ENCODE measurements around the gene SPATA16. TPM values are rescaled to one million over a fixed set of nuclear protein-coding genes. Genes with fewer than 3 reads are reported as not detected.
"Not testable (repeated sequence)": the region's sequence is repeated elsewhere in the genome, so short reads cannot be mapped to it uniquely, and the experiment has no call there.

The SPATA16 gene
- total and polyA plus RNA-seq, 2 of the 13 experiments (the other 11 are each of a cell fraction or from before 2014, with no cell fraction given) = not detected

- TF ChIP-seq NCOA5 (CRISPR knock-in tag; IDR thresholded peaks at IDR 0.05) = no peak
- TF ChIP-seq HNF4A (CRISPR knock-in tag; IDR thresholded peaks at IDR 0.05) = no peak
Observed at GRCh38 chr3:172882563-172882962, 258.5 kb downstream of the SPATA16 start (continued).

DNA sequence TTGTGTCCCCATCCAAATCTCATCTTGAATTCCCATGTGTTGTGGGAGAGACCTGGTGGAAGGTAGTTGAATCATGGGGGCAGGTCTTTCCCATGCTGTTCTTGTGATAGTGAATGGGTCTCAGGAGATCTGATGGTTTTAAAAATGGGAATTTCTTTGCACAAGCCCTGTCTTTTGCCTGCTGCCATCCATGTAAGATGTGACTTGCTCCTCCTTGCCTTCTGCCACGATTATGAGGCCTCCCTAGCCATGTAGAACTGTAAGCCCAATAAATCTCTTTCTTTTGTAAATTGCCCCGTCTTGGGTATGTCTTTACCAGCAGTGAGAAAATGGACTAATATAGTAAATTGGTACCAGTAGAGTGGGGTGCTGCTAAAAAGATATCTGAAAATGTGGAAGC lies 261.7 kb downstream of the SPATA16 start:
- FAIRE-seq = not testable (repeated sequence)

DNA sequence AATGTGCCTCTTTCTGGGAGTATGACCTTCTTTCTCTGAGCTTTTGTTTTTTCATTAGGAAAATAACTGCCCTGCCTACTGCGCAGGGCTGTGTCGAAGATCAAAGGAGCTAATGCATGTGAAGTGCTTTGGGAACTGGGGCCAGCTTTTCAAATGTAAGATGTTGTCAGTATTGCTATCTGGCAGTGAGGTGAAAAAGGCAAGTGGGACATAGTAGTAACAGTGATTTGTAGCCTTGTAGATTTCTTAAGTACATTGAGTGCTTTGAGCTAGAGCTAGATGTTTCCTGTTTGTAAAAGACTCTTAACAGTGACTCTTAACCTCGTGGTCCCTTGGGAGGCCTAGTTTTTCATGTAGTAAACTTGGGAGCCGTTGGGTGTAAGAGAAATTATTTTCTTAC lies 264.0 kb downstream of the SPATA16 start:
- no peaks in the 10 kb centered on the region for H3K36me3 ChIP-seq (replicated peaks in 1 of 2; ENCODE audit: control insufficient read depth in 1 of 2, insufficient read depth in 2 of 2, low read length in 2 of 2)
- BruUV-seq (replicated peaks) = no TSS peak
- H3K9ac ChIP-seq (ENCODE audit: insufficient read depth, low read depth, low read length) = no peak overlapping the region
- H3K4me1 ChIP-seq (ENCODE audit: insufficient read depth, low read length) = no peaks in the 10 kb centered on the region
- H2AFZ ChIP-seq (ENCODE audit: low read length) = no peak overlapping the region
- FAIRE-seq (no peak), ATAC-seq (no peak), DNase-seq (ENCODE audit: low spot score) (no peak)
- H3K4me2 ChIP-seq (ENCODE audit: low read depth, low read length) = no peak overlapping the region
- intact Hi-C loops (cut with micrococcal nuclease; ENCODE audit: unreplicated experiment) (no loop called here), in situ Hi-C loops (cut with HindIII; ENCODE audit: extremely low pct_ligation_motif_present, low pct_unique_long_range_greater_than_20kb) (no loop called here)
- CTCF ChIA-PET (ENCODE audit: low intra/inter-chr PET ratio, low total read pairs) = no interaction called here
- POLR2A ChIA-PET = no interaction called here
- no peak overlapping the region for H3K4me3 ChIP-seq (replicated peaks in 1 of 3; ENCODE audit: insufficient read depth in 1 of 3, low read depth in 2 of 3, low read length in 3 of 3)
- no peaks in the 10 kb centered on the region for H3K9me3 ChIP-seq (ENCODE audit: low read length)
- H4K20me1 ChIP-seq (ENCODE audit: insufficient read depth, low read length) = no peaks in the 10 kb centered on the region
- no peaks in the 10 kb centered on the region for H3K79me2 ChIP-seq (ENCODE audit: insufficient read depth, low read length)
- WGBS (ENCODE audit: low lambda C conversion rate) = 15% methylated on average over 4 of the region's 4 CpGs
- no peak for TF ChIP-seq KAT7 (CRISPR knock-in tag; IDR thresholded peaks at IDR 0.05; ENCODE audit: borderline replicate concordance)
- TF ChIP-seq ZSCAN9 (CRISPR knock-in tag; IDR thresholded peaks at IDR 0.05; ENCODE audit: borderline replicate concordance) = no peak
- no peak for TF ChIP-seq ZNF792 (CRISPR knock-in tag; IDR thresholded peaks at IDR 0.05)
- TF ChIP-seq NCOR1 (IDR thresholded peaks at IDR 0.05; ENCODE audit: borderline replicate concordance, low read length) = no peak
- no peak for TF ChIP-seq ZNF616 (CRISPR knock-in tag; IDR thresholded peaks at IDR 0.05; ENCODE audit: low read depth)
- no peak for TF ChIP-seq ZNF577 (CRISPR knock-in tag; IDR thresholded peaks at IDR 0.05; ENCODE audit: borderline replicate concordance, low read depth)
- no peak for TF ChIP-seq NONO (IDR thresholded peaks at IDR 0.05)
- no peak for TF ChIP-seq NONO (CRISPR knock-in tag; conservative IDR thresholded peaks at IDR 0.05)
- TF ChIP-seq FOXP1 (IDR thresholded peaks at IDR 0.05) = no peak
- TF ChIP-seq FOXP1 (CRISPR knock-in tag; IDR thresholded peaks at IDR 0.05) = no peak
- no peak for TF ChIP-seq ZKSCAN1 (IDR thresholded peaks at IDR 0.05; ENCODE audit: low read length)
- H3K27ac ChIP-seq (ENCODE audit: extremely low read length, insufficient read depth, low read length) = no peak overlapping the region
- 0 out of 5 replicates have a peak, but pooled peaks cover 0 to 3% of the 10 kb centered on the region in 2 experiments for H3K27me3 ChIP-seq (ENCODE audit: control insufficient read depth in 1 of 2, insufficient read depth in 2 of 2, low read length in 2 of 2)

More for the DNA sequence above, 261.7 kb downstream of the SPATA16 start:
- H3K27ac ChIP-seq (ENCODE audit: extremely low read length, insufficient read depth, low read length); H3K27me3 ChIP-seq (ENCODE audit: control insufficient read depth in 1 of 2, insufficient read depth in 2 of 2, low read length in 2 of 2); BruUV-seq (replicated peaks); POLR2A ChIA-PET; H3K4me1 ChIP-seq (ENCODE audit: insufficient read depth, low read length); H3K36me3 ChIP-seq (replicated peaks in 1 of 2; ENCODE audit: control insufficient read depth in 1 of 2, insufficient read depth in 2 of 2, low read length in 2 of 2); DNase-seq (ENCODE audit: low spot score); in situ Hi-C loops (cut with HindIII; ENCODE audit: extremely low pct_ligation_motif_present, low pct_unique_long_range_greater_than_20kb); H3K4me3 ChIP-seq (replicated peaks in 1 of 3; ENCODE audit: insufficient read depth in 1 of 3, low read depth in 2 of 3, low read length in 3 of 3); H3K9ac ChIP-seq (ENCODE audit: insufficient read depth, low read depth, low read length); CTCF ChIA-PET (ENCODE audit: low intra/inter-chr PET ratio, low total read pairs); H3K4me2 ChIP-seq (ENCODE audit: low read depth, low read length); H3K9me3 ChIP-seq (ENCODE audit: low read length); ATAC-seq; H2AFZ ChIP-seq (ENCODE audit: low read length); H3K79me2 ChIP-seq (ENCODE audit: insufficient read depth, low read length); H4K20me1 ChIP-seq (ENCODE audit: insufficient read depth, low read length); intact Hi-C loops (cut with micrococcal nuclease; ENCODE audit: unreplicated experiment): not testable (repeated sequence)
- 0% methylated on average over 2 of the region's 2 CpGs for WGBS (ENCODE audit: low lambda C conversion rate)
